ENCODE data around the gene WFIKKN1.

- TF ChIP-seq CTCF (IDR thresholded peaks at IDR 0.05) (no peak), POLR2A (IDR thresholded peaks at IDR 0.05) (no peak)
Observed at GRCh38 chr16:625117-625976, 5.4 kb upstream of the WFIKKN1 start.
